Measurements from ENCODE around the gene ACTR2. TPM values are rescaled to one million over a fixed set of nuclear protein-coding genes. Genes with fewer than 3 reads are reported as not detected.

ACTR2 gene
- total RNA-seq, 1 donor from 2014 or later = 236 TPM

DNA sequence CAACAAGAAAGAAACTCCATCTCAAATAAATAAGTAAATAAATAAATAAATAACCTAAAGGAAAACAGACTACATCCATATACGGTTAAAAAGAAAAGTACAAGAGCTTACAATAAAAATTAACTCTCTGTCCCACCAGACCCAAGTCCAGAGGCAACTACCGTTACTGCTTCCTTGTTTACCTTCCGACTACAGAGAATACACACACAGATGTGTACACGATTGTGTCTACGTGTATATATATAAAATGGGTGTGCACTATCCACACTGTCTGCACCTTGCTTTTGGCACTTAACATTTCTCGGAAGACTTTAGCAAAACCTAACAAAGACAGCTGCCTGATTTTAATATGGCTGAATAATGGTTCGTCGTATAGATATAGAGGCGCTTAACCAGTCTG is 69.9 kb downstream of the ACTR2 start:
- TF ChIP-seq, protein P1, sequence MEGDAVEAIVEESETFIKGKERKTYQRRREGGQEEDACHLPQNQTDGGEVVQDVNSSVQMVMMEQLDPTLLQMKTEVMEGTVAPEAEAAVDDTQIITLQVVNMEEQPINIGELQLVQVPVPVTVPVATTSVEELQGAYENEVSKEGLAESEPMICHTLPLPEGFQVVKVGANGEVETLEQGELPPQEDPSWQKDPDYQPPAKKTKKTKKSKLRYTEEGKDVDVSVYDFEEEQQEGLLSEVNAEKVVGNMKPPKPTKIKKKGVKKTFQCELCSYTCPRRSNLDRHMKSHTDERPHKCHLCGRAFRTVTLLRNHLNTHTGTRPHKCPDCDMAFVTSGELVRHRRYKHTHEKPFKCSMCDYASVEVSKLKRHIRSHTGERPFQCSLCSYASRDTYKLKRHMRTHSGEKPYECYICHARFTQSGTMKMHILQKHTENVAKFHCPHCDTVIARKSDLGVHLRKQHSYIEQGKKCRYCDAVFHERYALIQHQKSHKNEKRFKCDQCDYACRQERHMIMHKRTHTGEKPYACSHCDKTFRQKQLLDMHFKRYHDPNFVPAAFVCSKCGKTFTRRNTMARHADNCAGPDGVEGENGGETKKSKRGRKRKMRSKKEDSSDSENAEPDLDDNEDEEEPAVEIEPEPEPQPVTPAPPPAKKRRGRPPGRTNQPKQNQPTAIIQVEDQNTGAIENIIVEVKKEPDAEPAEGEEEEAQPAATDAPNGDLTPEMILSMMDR (IDR thresholded peaks at IDR 0.05) = no peak

DNA sequence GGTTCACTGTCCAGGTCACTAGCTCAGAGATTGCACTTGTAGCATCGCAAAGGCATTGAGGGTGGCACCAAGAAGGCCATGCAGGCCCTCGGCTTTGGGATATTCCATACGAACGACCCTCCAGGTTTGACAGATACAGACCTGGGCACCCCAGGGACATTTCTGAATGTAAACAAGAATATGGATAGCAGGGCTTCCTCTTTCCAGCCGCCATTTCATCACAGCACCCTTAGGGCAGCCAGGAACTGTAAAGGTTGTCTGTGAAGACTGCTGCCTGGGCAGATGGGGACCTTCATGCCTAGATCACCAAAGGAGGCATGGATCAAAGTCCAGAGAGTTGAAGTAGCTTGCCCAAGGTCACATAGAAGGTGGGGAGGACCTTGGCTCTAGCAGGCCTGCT is 70.5 kb downstream of the ACTR2 start:
- TF ChIP-seq, protein P1 (IDR thresholded peaks at IDR 0.05) = no peak
- Histone ChIP-seq H3K4me1 (peaks cover 36% of the 10 kb centered on the region), H3K27me3 (no peaks in the 10 kb centered on the region), H3K27ac (no peak overlapping the region), H3K9me3 (no peaks in the 10 kb centered on the region), H3K4me3 (no peak overlapping the region), H3K36me3 (no peaks in the 10 kb centered on the region)
- no peak for ATAC-seq
- intact Hi-C loops (cut with DNase I) = no loop called here
- no peak for DNase-seq

More for the DNA sequence above, 69.9 kb downstream of the ACTR2 start:
- no peak for ATAC-seq
- no peak for DNase-seq
- H3K36me3 ChIP-seq = no peaks in the 10 kb centered on the region
- H3K27me3 ChIP-seq = no peaks in the 10 kb centered on the region
- H3K27ac ChIP-seq = no peak overlapping the region
- H3K4me3 ChIP-seq = no peak overlapping the region
- peaks cover 34% of the 10 kb centered on the region for H3K4me1 ChIP-seq
- no peaks in the 10 kb centered on the region for H3K9me3 ChIP-seq
- intact Hi-C loops (cut with DNase I) = no loop called here

DNA sequence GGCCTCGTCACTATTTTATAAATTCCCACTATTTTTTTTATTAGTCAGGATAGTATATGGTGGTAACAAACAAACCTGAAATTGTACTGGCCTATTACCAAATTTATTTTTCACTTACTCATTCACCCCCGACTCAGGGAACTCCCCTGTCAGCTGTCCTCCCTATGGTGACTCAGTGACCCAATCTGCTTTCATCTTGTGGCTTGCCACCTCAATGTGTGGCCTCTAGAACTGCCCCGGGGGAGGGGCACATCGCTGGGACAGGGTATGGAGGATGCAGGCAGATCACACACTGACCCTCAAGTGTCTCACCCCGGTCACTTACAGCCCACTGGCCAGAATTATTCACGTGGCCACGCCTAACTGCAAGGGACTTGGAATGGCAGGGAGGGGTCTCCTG is 71.6 kb downstream of the ACTR2 start:
- Histone ChIP-seq H3K4me3 (no peak overlapping the region), H3K9me3 (no peaks in the 10 kb centered on the region), H3K36me3 (no peaks in the 10 kb centered on the region), H3K27ac (peak overlapping the region; percentile 71), H3K4me1 (peaks cover 36% of the 10 kb centered on the region), H3K27me3 (no peaks in the 10 kb centered on the region)
- intact Hi-C loops (cut with DNase I) = no loop called here
- ATAC-seq (no peak), DNase-seq (no peak)
- TF ChIP-seq, protein P1 (IDR thresholded peaks at IDR 0.05) = no peak

DNA sequence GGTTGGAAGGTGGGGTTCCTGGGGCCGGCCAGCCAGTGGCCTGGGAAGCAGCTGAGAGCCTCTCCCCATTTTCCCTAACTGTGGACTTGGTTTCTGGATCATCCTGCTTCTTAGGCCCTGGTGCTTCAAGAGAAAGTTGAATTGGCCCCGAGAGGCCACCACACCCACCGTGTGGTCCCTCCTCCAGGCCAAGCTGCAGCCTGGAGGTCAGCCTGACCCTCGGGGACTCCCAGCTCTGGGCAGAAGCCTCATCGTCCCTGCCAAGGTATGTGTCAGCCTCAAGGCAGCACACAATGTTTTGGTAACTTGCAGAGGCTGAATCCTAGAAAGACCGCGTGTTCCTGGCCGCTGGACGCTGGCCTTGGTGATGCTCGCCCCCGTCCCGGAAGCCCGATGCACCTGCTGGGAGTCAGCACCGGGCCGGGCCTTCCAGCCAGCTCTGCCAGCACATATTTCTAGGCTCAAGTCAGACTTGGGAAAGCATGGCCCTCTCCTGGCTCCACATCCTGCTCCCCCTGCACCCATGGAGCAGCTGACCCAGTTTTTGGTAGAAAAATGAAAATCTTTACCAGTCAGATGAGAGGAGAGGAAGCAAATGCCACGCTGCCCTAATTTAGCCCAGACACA is 72.6 kb downstream of the ACTR2 start:
- Histone ChIP-seq H3K27me3 (no peaks in the 10 kb centered on the region), H3K9me3 (no peaks in the 10 kb centered on the region), H3K36me3 (no peaks in the 10 kb centered on the region), H3K4me1 (peaks cover 36% of the 10 kb centered on the region), H3K4me3 (no peak overlapping the region), H3K27ac (peak overlapping the region; percentile 71)
- ATAC-seq (peak; percentile 65), DNase-seq (peak; percentile 71)
- TF ChIP-seq, protein P1 (IDR thresholded peaks at IDR 0.05) = no peak
- intact Hi-C loops (cut with DNase I) = no loop called here

DNA sequence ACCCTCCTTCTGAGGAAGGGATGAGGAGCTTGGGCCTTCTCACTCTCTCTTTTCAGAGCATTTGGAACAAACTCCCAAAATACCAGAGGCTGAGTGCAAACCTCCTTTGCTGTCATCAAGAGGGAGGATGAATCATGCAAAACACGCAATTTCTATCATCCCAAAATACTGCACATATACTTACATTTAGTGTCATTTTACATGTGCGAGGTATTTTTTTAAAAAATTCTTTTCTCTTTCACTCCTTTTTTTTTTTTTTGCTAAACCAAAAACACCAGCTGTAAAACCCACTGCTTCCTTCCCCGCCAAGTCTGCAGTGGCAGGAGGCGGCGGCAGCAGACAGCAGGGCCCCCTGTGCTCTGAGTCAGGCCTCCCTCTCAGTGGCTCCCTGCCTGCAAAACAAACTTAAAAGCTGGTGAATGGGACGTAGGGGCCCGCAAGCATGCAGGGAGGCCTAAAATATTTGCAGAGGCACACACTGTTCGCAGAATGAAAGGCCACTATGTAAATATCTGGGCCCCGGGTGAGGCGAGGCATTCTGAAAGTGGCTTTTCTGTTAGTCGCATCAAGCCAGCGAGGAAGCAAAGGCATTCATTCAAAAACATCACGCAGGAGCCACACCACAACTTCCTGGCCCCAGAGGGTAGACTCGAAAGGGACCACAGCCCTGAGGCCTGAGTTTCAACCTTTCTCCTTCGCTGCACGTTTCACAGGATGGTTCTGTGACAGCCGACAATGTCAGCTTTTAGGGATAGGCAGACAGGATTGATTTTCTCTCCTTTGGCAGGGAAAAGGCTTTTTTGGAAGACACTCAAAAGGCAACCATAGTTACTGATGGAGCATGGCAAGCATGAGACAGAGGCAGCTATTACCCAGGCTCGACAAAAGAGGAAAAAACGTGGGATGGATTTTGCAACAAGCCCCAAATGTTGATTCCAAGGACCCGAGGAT is 73.4 kb downstream of the ACTR2 start:
- intact Hi-C loops (cut with DNase I) = no loop called here
- Histone ChIP-seq H3K4me1 (peaks cover 36% of the 10 kb centered on the region), H3K9me3 (no peaks in the 10 kb centered on the region), H3K4me3 (no peak overlapping the region), H3K27ac (peak overlapping the region; percentile 71), H3K27me3 (no peaks in the 10 kb centered on the region), H3K36me3 (no peaks in the 10 kb centered on the region)
- DNase-seq (peak; percentile 73), ATAC-seq (peak; percentile 92)
- TF ChIP-seq, protein P1 (IDR thresholded peaks at IDR 0.05) = no peak
